HEK293T (cell line): ENCODE measurements around the gene RAB44.

Experiments used
- CTCF ChIA-PET: fragments of 350-600 bp; formaldehyde crosslinking; extraction: SDS; loops from one replicate; lab custom pipeline; 2021; ENCODE audit warnings: antibody characterized with exemption, inconsistent platforms; lab: Yijun Ruan, JAX
- POLR2A ChIA-PET: fragments of 350-600 bp; formaldehyde crosslinking; extraction: SDS; loops from one replicate; lab custom pipeline; 2020; ENCODE audit warnings: antibody characterized with exemption, inconsistent platforms; lab: Yijun Ruan, JAX
- DNase-seq: peaks from one replicate; pipeline ENCODE4 v3.0.0; 2012; ENCODE audit warnings: mixed read lengths; ENCODE audit errors: extremely low spot score
- ARNT ChIP-seq: fragments of 450-650 bp; IDR thresholded peaks from 2 replicates; pipeline ENCODE4 v1.6.1; 2017; ENCODE audit warnings: mild to moderate bottlenecking
- BHLHE40 ChIP-seq: fragments of 450-650 bp; IDR thresholded peaks from 2 replicates; pipeline ENCODE4 v1.6.1; 2016; ENCODE audit warnings: mild to moderate bottlenecking, moderate library complexity, borderline replicate concordance
- CTBP1 ChIP-seq: fragments of 450-650 bp; IDR thresholded peaks from 2 replicates; pipeline ENCODE4 v1.6.1; 2016; ENCODE audit warnings: borderline replicate concordance
- ELF4 ChIP-seq: fragments of 450-650 bp; IDR thresholded peaks from 2 replicates; pipeline ENCODE4 v1.6.1; 2017; ENCODE audit warnings: antibody characterized with exemption
- FOXA1 ChIP-seq: fragments of 450-650 bp; IDR thresholded peaks from 2 replicates; pipeline ENCODE4 v1.6.1; 2016; ENCODE audit warnings: mild to moderate bottlenecking
- FOXK2 ChIP-seq: fragments of 450-650 bp; IDR thresholded peaks from 2 replicates; pipeline ENCODE4 v1.6.1; 2016; ENCODE audit warnings: mild to moderate bottlenecking
- FOXM1 ChIP-seq: fragments of 450-650 bp; IDR thresholded peaks from 2 replicates; pipeline ENCODE4 v1.6.1; 2017; ENCODE audit warnings: mild to moderate bottlenecking, borderline replicate concordance
- HDGF ChIP-seq: fragments of 450-650 bp; IDR thresholded peaks from 2 replicates; pipeline ENCODE4 v1.6.1; 2017; ENCODE audit warnings: antibody characterized with exemption, borderline replicate concordance
- L3MBTL2 ChIP-seq: fragments of 450-650 bp; conservative IDR thresholded peaks from 2 replicates; pipeline ENCODE4 v1.6.1; 2016; ENCODE audit warnings: mild to moderate bottlenecking
- LEF1 ChIP-seq: fragments of 450-650 bp; IDR thresholded peaks from 2 replicates; pipeline ENCODE4 v1.6.1; 2017; ENCODE audit warnings: mild to moderate bottlenecking, borderline replicate concordance
- NFRKB ChIP-seq: fragments of 450-650 bp; IDR thresholded peaks from 2 replicates; pipeline ENCODE4 v1.6.1; 2016; ENCODE audit warnings: mild to moderate bottlenecking, moderate library complexity
- SP1 ChIP-seq: fragments of 450-650 bp; IDR thresholded peaks from 2 replicates; pipeline ENCODE4 v1.6.1; 2017
- SUZ12 ChIP-seq: fragments of 450-650 bp; IDR thresholded peaks from 2 replicates; pipeline ENCODE4 v1.6.1; 2016; ENCODE audit warnings: mild to moderate bottlenecking
- TARDBP ChIP-seq: fragments of 450-650 bp; IDR thresholded peaks from 2 replicates; pipeline ENCODE4 v1.6.1; 2016
- ZNF384 ChIP-seq: fragments of 450-650 bp; IDR thresholded peaks from 2 replicates; pipeline ENCODE4 v1.6.1; 2016
- TF ChIP-seq, protein P1 (sequence below): fragments of 450-650 bp; IDR thresholded peaks from 2 replicates; pipeline ENCODE4 v1.6.1; 2016

Gene RAB44

DNA sequence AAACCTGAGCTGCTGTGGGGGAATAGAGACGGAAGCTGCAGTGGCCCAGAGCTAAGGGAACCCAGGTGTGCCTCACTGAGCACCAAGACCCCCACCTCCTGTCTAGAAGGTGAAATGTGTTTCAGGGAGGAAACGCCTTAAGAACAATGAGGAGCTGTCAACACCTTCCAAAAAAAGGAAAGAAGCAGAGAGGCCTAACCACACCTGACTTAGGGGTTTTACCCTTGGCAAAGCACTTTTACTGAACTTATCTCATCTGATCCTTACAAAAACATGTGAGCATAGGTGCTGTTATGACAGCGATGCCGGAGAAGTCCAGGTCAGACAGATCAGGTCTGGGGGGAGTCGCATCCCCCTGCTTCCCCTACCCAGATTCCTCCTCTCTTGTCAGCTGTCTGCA is 35.2 kb upstream of the RAB44 start:
- ChIA-PET CTCF (no interaction called here), POLR2A (interaction anchor here (1.2 kb wide), 1 partner anchor 17 kb away, joined by 4 read pairs; no protein-coding TSS in a partner anchor)
- TF ChIP-seq FOXM1 = no peak
- TF ChIP-seq, protein P1, sequence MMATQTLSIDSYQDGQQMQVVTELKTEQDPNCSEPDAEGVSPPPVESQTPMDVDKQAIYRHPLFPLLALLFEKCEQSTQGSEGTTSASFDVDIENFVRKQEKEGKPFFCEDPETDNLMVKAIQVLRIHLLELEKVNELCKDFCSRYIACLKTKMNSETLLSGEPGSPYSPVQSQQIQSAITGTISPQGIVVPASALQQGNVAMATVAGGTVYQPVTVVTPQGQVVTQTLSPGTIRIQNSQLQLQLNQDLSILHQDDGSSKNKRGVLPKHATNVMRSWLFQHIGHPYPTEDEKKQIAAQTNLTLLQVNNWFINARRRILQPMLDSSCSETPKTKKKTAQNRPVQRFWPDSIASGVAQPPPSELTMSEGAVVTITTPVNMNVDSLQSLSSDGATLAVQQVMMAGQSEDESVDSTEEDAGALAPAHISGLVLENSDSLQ = no peak
- TF ChIP-seq ELF4 = no peak
- TF ChIP-seq L3MBTL2 = no peak
- DNase-seq = no peak

DNA sequence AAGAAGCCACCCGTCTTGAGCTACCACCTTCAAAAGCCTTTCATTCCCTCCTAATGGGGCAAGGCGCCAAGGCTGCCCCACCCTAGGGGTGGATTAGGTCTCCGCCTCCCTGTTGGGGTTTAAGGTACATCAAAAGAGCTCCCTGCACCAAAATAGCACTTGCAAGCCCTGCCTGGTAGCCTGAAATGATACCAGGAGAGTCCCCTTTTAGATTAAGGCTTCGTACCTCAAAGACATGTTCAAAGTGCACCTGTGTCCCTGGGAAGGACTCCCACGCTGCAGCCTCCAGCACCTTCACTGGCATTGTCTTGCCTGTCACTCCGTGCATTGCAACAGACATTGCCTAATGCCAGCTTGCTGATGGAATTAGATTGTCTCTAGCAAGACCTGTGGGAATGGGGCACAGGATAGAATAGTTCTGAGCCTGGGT is 34.8 kb upstream of the RAB44 start:
- CTCF ChIA-PET = no interaction called here
- POLR2A ChIA-PET = interaction anchor here (1.2 kb wide), 1 partner anchor 17 kb away, joined by 4 read pairs; no protein-coding TSS in a partner anchor
- TF ChIP-seq FOXM1 (no peak), TARDBP (no peak), LEF1 (no peak)
- DNase-seq = no peak

DNA sequence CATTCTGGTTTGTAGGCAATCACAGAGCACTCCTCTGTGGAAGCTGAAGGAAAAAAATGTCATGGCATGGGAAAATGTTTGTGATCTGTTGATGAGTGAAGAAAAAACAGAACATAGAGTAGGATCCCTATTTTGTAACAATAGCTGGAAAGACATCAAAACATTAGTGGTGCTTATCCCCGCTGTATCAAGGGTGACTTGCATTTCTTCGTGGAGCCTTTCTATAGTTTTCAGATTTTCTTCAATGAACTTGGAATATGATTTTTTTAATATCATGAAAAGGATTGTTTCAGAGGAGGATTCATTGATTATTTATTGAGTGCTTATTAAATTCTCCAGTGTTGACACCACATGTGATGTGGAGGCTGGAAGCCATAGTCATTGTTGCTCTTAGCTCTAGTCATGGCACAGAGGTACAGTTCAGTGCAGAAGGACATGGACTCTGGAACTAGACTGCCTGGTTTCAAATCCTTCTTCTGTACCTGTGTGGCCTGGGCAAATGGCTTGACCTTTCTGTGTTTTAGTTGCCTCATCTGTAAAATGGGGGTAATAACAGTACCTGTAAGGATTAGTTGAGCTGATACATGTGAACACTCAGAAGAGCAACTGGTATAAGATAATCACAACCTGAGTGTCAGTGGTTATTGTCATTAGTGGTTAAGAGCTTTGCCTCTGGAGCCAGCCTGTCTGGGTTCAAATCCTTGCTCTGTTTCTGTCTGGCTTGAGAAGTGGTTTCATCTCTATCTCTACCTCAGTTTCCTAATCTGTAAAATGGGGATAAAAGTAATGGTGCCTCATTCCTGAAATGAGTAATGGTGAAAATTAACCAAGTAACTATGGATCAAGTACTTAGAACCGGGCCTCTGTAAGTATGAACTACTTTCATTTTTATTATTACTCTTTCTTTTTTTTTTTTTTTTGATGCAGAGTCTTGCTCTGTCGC is 33.9 kb upstream of the RAB44 start:
- TF ChIP-seq L3MBTL2 (no peak), LEF1 (no peak), ZNF384 (no peak), SUZ12 (no peak), CTBP1 (no peak), NFRKB (no peak), SP1 (no peak), ARNT (no peak), TARDBP (no peak), FOXK2 (no peak), HDGF (no peak), FOXM1 (no peak), ELF4 (no peak), BHLHE40 (no peak)
- TF ChIP-seq, protein P1 = no peak
- DNase-seq = no peak
- ChIA-PET POLR2A (interaction anchor here (1.2 kb wide), 1 partner anchor 16 kb away, joined by 4 read pairs; no protein-coding TSS in a partner anchor), CTCF (no interaction called here)

DNA sequence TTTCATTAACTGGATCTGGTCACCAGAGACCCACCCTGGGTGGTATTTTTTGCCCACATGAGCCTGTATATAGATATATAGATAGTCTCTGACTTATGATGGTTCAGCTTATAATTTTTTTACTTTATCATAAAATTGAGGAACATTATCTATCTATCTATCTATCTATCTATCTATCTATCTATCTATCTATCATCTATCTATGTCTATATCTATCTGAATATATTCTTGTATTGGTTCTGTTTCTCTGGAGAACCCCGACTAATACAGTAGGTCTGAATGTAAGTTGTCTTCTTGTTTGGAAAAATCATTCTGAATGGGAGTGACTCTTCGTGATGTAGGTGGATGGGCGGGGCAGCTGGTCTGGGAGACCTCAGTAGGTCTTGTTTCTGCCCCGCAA is 32.4 kb upstream of the RAB44 start:
- ChIA-PET CTCF (interaction anchor here (0.6 kb wide), 1 partner anchor 402 kb away, joined by 3 read pairs; no protein-coding TSS in a partner anchor), POLR2A (no interaction called here)
- no peak for TF ChIP-seq BHLHE40
- no peak for TF ChIP-seq SP1
- no peak for TF ChIP-seq L3MBTL2
- no peak for DNase-seq

DNA sequence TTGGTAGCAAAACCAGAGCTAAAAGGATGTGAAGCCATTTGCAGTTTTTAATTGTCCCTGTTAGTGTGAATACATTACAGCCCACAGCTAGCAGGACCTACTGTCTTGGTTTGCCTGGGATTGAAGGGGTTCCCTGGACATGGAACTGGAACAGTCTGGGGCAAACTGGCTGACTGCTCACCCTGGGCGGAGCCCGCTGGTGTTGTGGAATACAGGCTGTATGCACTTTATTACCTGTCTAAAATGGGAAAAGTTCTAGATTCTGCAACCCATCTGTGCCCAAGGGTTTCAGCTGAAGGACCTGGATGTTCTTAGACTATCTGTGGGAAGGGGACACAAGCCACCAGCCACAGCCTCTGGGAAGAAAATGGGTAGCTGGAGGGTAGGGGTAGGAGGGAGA is 31.3 kb upstream of the RAB44 start:
- DNase-seq = no peak
- ChIA-PET POLR2A (interaction anchor here (0.5 to 2.1 kb wide), 7 partner anchors 8 to 1725 kb away, joined by 3 to 17 read pairs (median 6); partner anchors contain the start of gene CDKN1A), CTCF (interaction anchor here (1.3 to 1.4 kb wide), 2 partner anchors 10 to 14 kb away, joined by 3 to 7 read pairs; no protein-coding TSS in a partner anchor)
- TF ChIP-seq HDGF (no peak), SUZ12 (no peak), FOXK2 (no peak)

DNA sequence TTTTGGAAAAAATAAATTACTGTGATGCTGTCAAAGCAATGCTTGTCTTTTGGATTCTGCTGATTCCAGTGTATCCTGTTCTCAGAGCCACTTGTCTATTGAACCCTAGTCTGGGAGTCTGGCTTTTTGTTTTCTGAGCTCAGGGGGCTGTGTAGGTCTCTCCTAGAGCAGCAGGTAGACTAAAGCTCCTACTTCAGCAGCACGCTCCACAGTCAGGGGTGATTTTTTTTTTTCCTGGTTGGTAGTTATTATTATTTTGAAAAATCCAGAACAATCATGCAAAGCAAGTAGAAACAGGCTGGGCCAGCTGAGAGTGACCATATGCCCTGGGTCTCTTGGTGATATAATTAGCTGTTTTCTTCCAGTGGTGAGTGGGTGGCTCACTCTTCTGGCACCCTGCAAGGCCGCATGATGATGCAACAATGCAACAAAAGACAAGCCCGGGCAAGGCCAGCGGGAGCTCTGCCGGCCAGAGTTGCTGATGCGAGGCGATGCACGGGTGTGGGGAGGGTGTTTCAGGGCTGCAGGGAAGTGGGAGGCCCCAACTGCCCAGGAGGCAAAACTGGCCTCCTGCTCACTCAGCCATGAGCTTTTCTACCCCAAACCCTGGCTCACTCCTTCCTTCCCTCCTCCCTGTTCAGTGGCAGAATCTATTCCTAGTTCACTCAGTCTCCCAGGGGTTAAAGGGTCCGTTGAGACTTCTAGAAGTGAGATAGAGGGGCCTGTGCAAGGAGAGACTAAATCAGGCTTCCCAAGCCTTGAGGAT is 30.6 kb upstream of the RAB44 start:
- DNase-seq = peak; percentile 56
- POLR2A ChIA-PET = interaction anchor here (0.5 to 2.1 kb wide), 9 partner anchors 9 to 1724 kb away, joined by 3 to 17 read pairs (median 5); partner anchors contain the start of gene CDKN1A
- CTCF ChIA-PET = interaction anchor here (0.9 to 1.4 kb wide), 3 partner anchors 10 to 52 kb away, joined by 3 to 8 read pairs (median 7); no protein-coding TSS in a partner anchor
- no peak for TF ChIP-seq ELF4
- no peak for TF ChIP-seq HDGF
- TF ChIP-seq NFRKB = no peak
- TF ChIP-seq ZNF384 = peak; percentile 48; the same call in 1 of the 2 replicates

DNA sequence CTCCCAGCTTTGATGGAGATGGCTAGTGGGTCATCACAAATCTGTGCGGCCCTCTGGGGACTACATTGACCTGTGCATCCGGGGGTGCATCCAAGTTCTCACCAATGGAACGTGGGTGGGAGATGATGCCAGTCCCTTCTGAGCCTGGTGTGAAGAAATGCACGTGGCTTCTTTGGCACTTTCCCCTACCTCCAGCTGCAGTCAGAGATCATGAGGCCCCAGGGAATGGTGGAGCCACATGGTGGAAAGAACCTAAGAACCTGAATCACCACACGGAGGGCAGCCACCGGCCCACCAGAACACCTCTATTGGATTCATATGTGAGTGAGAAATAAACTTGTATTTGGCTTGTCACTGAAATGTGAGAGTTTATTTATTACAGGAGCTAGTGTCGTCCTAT is 29.0 kb upstream of the RAB44 start:
- ChIA-PET CTCF (interaction anchor here (1.3 kb wide), 1 partner anchor 10 kb away, joined by 3 read pairs; the partner anchor contains the start of gene CDKN1A), POLR2A (interaction anchor here (3.3 kb wide), 1 partner anchor 10 kb away, joined by 19 read pairs; the partner anchor contains the start of gene CDKN1A)
- no peak for DNase-seq
- TF ChIP-seq LEF1 (no peak), ZNF384 (no peak), SP1 (no peak), ELF4 (no peak), NFRKB (no peak), FOXM1 (no peak), HDGF (no peak), FOXA1 (no peak), CTBP1 (no peak), BHLHE40 (no peak), L3MBTL2 (no peak), ARNT (no peak), FOXK2 (no peak), SUZ12 (no peak)
- TF ChIP-seq, protein P1 = no peak
